ENCODE measurements around the gene SRXN1. TPM values are rescaled to one million over a fixed set of nuclear protein-coding genes. Genes with fewer than 3 reads are reported as not detected.

The SRXN1 gene
- total RNA-seq, 2 donors from 2014 or later = 21.1 to 21.9 TPM

GRCh38 chr20:597560-597959 lies 55.4 kb downstream of the SRXN1 start:
- ATAC-seq (no peak), DNase-seq (no peak)
- intact Hi-C loops (cut with DNase I, micrococcal nuclease) = no loop called here

Other genes starting within 250 kb of the SRXN1 start
- 100 to 1,000 TPM; 103 to 134 TPM for gene RBCK1, start 244.9 kb downstream of the SRXN1 start, total RNA-seq
- gene TBC1D20, start 190.7 kb downstream of the SRXN1 start, total RNA-seq = 10 to 100 TPM; 29.0 to 32.3 TPM
- 100 to 1,000 TPM; 106 to 117 TPM for gene CSNK2A1, start 109.4 kb downstream of the SRXN1 start, total RNA-seq
- gene TCF15, start 42.9 kb downstream of the SRXN1 start, total RNA-seq = under 1 TPM in 1 of 2 donors, not detected in 1; 0.22 TPM
- gene SCRT2, start 22.6 kb upstream of the SRXN1 start, total RNA-seq = not detected
- 10 to 100 TPM; 22.1 to 22.8 TPM for gene SLC52A3, start 115.3 kb upstream of the SRXN1 start, total RNA-seq
- 10 to 100 TPM in 1 of 2 donors, 1 to 10 TPM in 1; 7.4 to 11.5 TPM for gene FAM110A, start 180.5 kb upstream of the SRXN1 start, total RNA-seq

Measured in left colon (tissue), 2 donors.